Lower leg skin (tissue), 3 donors: ENCODE measurements around the gene GPRIN2.

Experiments
- POLR2A ChIP-seq, 2 donors: fragments of 450-650 bp; IDR thresholded peaks; one replicate each; pipeline ENCODE4 v1.6.1; 2016 to 2017; ENCODE audit warnings: antibody characterized with exemption in 2 of 2, mild to moderate bottlenecking in 1 of 2, moderate library complexity in 1 of 2
- TF ChIP-seq, protein P1 (sequence below), 3 donors: fragments of 450-650 bp; IDR thresholded peaks; one replicate each; pipeline ENCODE4 v1.5.1; 2016; ENCODE audit warnings: antibody characterized with exemption in 3 of 3, mild to moderate bottlenecking in 3 of 3, moderate library complexity in 2 of 3

DNA sequence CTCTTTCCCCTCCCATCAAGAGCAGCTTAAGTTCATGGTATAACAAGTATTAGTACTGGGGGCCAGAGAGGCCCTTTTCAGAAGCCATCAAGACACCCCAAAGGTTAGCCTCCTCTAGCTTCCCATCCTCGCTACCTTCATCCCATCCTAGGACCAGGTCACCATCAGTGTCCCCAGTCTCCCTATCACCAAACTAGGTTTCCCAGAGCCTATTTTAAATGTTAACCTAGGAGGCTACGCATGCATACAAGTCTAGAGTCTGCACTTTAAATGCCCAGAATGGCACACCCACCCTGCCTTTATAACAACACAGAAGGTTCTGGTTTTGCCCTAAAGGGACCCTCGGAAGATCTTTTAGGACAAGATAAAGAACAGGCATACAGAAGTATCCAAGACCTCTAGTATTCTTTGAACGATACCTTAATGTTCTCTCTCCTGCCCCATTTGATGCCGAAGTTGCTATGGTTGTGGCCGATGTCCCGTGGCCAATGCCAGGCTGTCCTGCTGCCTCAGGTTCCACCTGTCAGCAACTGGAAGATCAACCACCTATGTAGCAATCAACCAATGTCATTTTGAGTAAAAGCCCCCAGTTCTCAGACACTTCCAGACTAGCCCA lies 2.2 kb downstream of the GPRIN2 start:
- TF ChIP-seq POLR2A (IDR thresholded peaks at IDR 0.05), result no peak
- TF ChIP-seq, protein P1, sequence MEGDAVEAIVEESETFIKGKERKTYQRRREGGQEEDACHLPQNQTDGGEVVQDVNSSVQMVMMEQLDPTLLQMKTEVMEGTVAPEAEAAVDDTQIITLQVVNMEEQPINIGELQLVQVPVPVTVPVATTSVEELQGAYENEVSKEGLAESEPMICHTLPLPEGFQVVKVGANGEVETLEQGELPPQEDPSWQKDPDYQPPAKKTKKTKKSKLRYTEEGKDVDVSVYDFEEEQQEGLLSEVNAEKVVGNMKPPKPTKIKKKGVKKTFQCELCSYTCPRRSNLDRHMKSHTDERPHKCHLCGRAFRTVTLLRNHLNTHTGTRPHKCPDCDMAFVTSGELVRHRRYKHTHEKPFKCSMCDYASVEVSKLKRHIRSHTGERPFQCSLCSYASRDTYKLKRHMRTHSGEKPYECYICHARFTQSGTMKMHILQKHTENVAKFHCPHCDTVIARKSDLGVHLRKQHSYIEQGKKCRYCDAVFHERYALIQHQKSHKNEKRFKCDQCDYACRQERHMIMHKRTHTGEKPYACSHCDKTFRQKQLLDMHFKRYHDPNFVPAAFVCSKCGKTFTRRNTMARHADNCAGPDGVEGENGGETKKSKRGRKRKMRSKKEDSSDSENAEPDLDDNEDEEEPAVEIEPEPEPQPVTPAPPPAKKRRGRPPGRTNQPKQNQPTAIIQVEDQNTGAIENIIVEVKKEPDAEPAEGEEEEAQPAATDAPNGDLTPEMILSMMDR (IDR thresholded peaks at IDR 0.05), result no peak
